ENCODE measurements around the gene FAAP20. TPM values are rescaled to one million over a fixed set of nuclear protein-coding genes. Genes with fewer than 3 reads are reported as not detected.

Gene FAAP20
- total RNA-seq, 4 donors from 2014 or later = 29.8 to 48.0 (median 45.6) TPM

DNA sequence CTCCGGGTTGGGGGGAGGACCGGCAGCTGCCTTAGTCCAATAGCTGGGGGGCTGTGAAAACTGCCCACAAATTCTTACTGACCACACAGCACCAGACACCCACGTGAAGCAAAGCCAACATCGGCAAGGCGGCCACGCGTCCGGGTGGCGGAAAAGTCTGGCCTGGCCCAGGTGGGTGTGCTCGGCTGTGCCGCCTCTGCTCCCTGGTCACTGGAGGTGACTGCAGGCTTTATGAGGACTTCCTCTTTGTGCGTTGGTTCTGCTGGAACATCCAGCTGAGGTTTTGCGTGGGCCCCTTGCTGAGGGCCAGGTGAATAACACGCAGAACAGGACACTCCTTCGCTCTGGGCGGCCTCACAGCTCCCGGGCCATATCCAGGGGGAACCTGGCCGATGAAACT, 35.4 kb downstream of the FAAP20 start:
- 92 to 94% methylated on average over 17 to 18 of the region's 18 CpGs for WGBS, 2 donors
- no peak overlapping the region for H3K4me3 ChIP-seq (ENCODE audit: low read depth, poor library complexity, severe bottlenecking)
- no peak for TF ChIP-seq POLR2A (IDR thresholded peaks at IDR 0.05)
- TF ChIP-seq, protein P1, sequence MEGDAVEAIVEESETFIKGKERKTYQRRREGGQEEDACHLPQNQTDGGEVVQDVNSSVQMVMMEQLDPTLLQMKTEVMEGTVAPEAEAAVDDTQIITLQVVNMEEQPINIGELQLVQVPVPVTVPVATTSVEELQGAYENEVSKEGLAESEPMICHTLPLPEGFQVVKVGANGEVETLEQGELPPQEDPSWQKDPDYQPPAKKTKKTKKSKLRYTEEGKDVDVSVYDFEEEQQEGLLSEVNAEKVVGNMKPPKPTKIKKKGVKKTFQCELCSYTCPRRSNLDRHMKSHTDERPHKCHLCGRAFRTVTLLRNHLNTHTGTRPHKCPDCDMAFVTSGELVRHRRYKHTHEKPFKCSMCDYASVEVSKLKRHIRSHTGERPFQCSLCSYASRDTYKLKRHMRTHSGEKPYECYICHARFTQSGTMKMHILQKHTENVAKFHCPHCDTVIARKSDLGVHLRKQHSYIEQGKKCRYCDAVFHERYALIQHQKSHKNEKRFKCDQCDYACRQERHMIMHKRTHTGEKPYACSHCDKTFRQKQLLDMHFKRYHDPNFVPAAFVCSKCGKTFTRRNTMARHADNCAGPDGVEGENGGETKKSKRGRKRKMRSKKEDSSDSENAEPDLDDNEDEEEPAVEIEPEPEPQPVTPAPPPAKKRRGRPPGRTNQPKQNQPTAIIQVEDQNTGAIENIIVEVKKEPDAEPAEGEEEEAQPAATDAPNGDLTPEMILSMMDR (IDR thresholded peaks at IDR 0.05) = no peak
- intact Hi-C loops (cut with DNase I; ENCODE audit: low total_unique reads) = no loop called here
- no peak for DNase-seq (ENCODE audit: low spot score in 2 of 2)

DNA sequence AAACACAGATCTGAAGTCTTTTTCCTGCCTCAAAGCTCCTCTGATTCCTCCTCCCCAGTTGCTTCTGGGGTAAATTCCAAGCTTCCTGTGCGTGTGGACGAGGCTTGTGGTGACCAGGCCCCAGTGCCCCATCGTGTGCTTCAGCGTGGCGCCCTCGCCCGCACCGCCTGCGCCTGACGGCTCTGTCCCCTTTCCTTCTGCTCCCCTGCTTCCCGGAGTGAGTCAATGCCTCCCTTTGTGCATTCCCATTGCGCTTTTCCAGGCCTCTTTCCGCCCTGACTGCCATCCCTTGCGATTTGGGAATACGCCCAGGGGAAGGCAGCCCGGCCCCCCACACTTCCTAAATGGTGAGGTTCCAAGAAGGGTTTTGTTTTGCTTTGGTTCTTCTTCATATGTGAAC, 36.3 kb downstream of the FAAP20 start:
- no peak for TF ChIP-seq POLR2A (IDR thresholded peaks at IDR 0.05)
- H3K4me3 ChIP-seq (ENCODE audit: low read depth, poor library complexity, severe bottlenecking) = no peak overlapping the region
- WGBS, 2 donors = 86 to 91% methylated on average over 16 of the region's 16 CpGs
- no peak for DNase-seq (ENCODE audit: low spot score in 2 of 2)
- intact Hi-C loops (cut with DNase I; ENCODE audit: low total_unique reads) = no loop called here

DNA sequence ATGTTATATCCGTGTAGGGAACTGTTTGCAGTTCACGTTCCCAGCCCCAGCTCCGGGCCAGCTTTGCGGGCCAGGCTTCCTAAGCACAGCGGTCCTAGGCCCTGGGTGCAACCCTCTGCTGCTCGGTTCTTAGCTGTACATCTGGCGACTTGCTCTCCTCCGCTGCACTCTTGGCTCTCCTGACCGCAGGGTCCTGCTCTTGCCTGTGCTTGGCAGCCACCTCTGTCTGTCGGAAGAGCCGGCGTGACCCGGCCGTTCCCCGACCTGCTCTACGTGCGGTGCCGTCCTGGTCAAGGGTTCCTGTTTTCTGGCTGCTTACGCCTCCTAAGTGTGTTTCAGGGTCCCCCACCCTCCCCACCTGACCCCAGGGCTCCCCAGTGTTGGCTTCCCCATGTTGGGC, 36.7 kb downstream of the FAAP20 start:
- WGBS, 2 donors = 91 to 94% methylated on average over 19 of the region's 19 CpGs
- intact Hi-C loops (cut with DNase I; ENCODE audit: low total_unique reads) = no loop called here

DNA sequence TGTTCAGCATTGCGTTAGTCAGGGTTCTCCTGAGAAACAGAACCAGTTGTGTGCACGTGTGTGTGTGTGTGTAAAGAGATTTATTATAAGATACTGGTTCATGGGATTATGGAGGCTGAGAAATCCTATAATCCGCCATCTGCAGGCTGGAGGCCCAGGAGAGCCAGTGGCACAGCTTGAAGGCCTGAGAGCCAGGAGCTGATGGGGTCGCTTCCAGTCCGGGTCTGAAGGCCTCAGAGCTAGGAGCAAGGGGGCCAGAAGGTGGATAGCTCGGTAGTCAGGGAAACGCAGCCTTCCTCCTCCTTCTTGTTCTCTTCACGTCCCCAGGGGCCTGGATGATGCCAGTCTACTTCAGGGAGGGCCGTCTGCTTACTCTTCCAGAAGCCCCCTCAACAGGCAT, 37.7 kb downstream of the FAAP20 start:
- intact Hi-C loops (cut with DNase I; ENCODE audit: low total_unique reads) = no loop called here
- no peak for DNase-seq (ENCODE audit: low spot score in 2 of 2)
- H3K4me3 ChIP-seq (ENCODE audit: low read depth, poor library complexity, severe bottlenecking) = no peak overlapping the region
- WGBS, 2 donors = 84 to 85% methylated on average over 9 of the region's 9 CpGs
- TF ChIP-seq POLR2A (IDR thresholded peaks at IDR 0.05) = no peak
- TF ChIP-seq, protein P1 (IDR thresholded peaks at IDR 0.05) = no peak

More for the DNA sequence above, 36.7 kb downstream of the FAAP20 start:
- no peak for TF ChIP-seq POLR2A (IDR thresholded peaks at IDR 0.05)
- TF ChIP-seq, protein P1 (IDR thresholded peaks at IDR 0.05) = no peak
- H3K4me3 ChIP-seq (ENCODE audit: low read depth, poor library complexity, severe bottlenecking) = no peak overlapping the region
- no peak for DNase-seq (ENCODE audit: low spot score in 2 of 2)

DNA sequence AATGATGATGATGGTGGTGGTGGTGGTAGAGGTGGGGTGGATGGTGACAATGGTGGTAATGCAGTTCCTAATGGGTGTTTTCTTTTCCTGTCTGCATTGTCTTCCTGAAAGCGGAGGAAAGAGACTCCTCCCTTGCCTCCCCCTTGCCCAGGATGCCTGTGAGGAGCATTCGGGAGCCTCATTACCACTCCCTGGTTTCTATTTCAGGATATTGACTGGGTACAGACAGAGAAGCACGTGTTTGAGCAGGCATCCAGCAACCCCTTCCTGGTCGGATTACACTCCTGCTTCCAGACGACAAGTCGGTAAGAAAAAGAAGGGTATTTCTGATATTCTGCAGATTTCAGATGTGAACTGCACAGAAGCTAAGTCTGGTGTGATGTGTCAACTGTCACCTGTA, 38.8 kb downstream of the FAAP20 start:
- no peak for DNase-seq (ENCODE audit: low spot score in 2 of 2)
- TF ChIP-seq, protein P1 (IDR thresholded peaks at IDR 0.05) = no peak
- no peak for TF ChIP-seq POLR2A (IDR thresholded peaks at IDR 0.05)
- WGBS, 2 donors = 78 to 79% methylated on average over 6 of the region's 6 CpGs
- intact Hi-C loops (cut with DNase I; ENCODE audit: low total_unique reads) = no loop called here
- no peak overlapping the region for H3K4me3 ChIP-seq (ENCODE audit: low read depth, poor library complexity, severe bottlenecking)

DNA sequence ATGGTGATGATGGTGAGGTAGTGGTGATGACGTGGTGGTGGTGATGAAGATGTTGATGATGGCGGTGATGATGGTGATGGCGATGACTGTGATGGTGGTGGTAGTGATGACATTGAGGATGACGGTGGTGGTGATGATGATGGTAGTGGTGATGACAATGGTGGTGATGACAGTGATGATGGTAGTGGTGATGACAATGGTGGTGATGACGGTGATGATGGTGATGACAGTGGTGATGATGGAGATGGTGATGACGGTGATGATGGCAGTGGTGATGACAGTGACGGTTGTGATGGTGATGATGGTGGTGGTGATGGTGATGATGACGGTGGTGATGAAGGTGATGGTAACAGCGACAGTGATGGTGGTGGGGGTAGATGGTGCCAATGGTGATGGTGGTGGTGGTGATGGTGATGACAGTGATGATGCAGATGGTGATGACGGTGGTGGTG, 39.4 kb downstream of the FAAP20 start:
- intact Hi-C loops (cut with DNase I; ENCODE audit: low total_unique reads) = no loop called here
- no peak overlapping the region for H3K4me3 ChIP-seq (ENCODE audit: low read depth, poor library complexity, severe bottlenecking)
- TF ChIP-seq POLR2A (IDR thresholded peaks at IDR 0.05) = no peak
- TF ChIP-seq, protein P1 (IDR thresholded peaks at IDR 0.05) = no peak
- DNase-seq (ENCODE audit: low spot score in 2 of 2) = no peak
- 95 to 96% methylated on average over 10 of the region's 10 CpGs for WGBS, 2 donors

Data from lower leg skin (tissue), 4 donors.